Measurements from ENCODE around the gene HEYL.

DNA sequence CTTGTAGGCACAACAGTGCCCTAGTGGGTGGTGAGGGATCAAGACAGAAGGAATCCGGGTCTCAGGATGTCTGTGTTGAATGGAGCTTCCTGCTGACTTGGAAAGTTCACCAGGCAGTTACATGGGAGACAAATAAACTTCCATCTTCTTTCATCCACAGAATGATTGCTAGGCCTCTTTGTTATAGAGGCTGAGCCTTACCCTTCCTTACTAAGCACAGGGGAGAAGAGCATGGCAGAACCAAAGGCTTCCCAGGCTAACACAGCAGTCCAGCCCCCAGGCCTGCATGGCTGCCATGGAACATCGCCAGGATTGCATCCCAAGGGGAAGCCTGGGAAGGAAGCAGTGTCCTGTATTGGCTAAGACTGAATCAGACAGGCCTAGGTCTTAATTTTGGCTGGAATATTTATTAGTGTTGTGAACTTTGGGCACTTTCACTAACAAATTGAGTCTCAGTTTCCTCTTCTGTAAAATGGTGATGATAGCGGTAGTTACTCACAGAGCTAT lies 18.7 kb downstream of the HEYL start:
- TF ChIP-seq, protein P1, sequence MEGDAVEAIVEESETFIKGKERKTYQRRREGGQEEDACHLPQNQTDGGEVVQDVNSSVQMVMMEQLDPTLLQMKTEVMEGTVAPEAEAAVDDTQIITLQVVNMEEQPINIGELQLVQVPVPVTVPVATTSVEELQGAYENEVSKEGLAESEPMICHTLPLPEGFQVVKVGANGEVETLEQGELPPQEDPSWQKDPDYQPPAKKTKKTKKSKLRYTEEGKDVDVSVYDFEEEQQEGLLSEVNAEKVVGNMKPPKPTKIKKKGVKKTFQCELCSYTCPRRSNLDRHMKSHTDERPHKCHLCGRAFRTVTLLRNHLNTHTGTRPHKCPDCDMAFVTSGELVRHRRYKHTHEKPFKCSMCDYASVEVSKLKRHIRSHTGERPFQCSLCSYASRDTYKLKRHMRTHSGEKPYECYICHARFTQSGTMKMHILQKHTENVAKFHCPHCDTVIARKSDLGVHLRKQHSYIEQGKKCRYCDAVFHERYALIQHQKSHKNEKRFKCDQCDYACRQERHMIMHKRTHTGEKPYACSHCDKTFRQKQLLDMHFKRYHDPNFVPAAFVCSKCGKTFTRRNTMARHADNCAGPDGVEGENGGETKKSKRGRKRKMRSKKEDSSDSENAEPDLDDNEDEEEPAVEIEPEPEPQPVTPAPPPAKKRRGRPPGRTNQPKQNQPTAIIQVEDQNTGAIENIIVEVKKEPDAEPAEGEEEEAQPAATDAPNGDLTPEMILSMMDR (IDR thresholded peaks at IDR 0.05; ENCODE audit: low read length): no peak
- TF ChIP-seq EZH2 (optimal IDR thresholded peaks at IDR 0.05; ENCODE audit: low read depth, low read length) (no peak), EZH2phosphoT487 (IDR thresholded peaks at IDR 0.05; ENCODE audit: low read length) (no peak)

Measured in MM.1S (cell line).